Measurements from ENCODE around the gene TENT4A. TPM values are rescaled to one million over a fixed set of nuclear protein-coding genes. Genes with fewer than 3 reads are reported as not detected.

The TENT4A gene
- total RNA-seq, 1 experiment from 2014 or later: 25.6 TPM

GRCh38 chr5:6781716-6782115, 68.5 kb downstream of the TENT4A start:
- no peak overlapping the region for H2AK5ac ChIP-seq (ENCODE audit: insufficient read length, low read length)
- Mint-ChIP-seq H3K4me3 (no peak overlapping the region), H3K27ac (no peak overlapping the region), H3K4me1 (no peaks in the 10 kb centered on the region; a peak in 2 of 4 replicates), H3K9me3 (peaks cover 0 to 4% of the 10 kb centered on the region in 2 experiments; a peak in 3 of 5 replicates), H3K36me3 (ENCODE audit: insufficient read depth in 1 of 3, low read depth in 3 of 3) (no peaks in the 10 kb centered on the region), H3K27me3 (ENCODE audit: low read depth) (0 out of 2 replicates have a peak, but pooled peaks cover 2% of the 10 kb centered on the region)
- no peak overlapping the region for H2AFZ ChIP-seq (ENCODE audit: low read length)
- H3K56ac ChIP-seq (ENCODE audit: insufficient read length, low read depth, low read length): no peak overlapping the region
- no CpG with 5 or more reads among the region's 3 CpGs for WGBS (ENCODE audit: extremely low coverage, insufficient read length, low lambda C conversion rate)
- no peak overlapping the region for H2BK12ac ChIP-seq (ENCODE audit: insufficient read length, low read depth, low read length)
- H4K91ac ChIP-seq (ENCODE audit: insufficient read length, low read depth, low read length): no peak overlapping the region
- no peak for DNase-seq
- H4K8ac ChIP-seq (replicated peaks; ENCODE audit: insufficient read length, low read depth, low read length): no peak overlapping the region
- H3K79me2 ChIP-seq (ENCODE audit: insufficient read depth, low read length): no peaks in the 10 kb centered on the region
- no peak overlapping the region for H3K4me2 ChIP-seq (ENCODE audit: insufficient read depth, insufficient read length, low read length)
- no peaks in the 10 kb centered on the region for H4K20me1 ChIP-seq (ENCODE audit: control insufficient read depth, insufficient read depth, insufficient read length)
- H3K14ac ChIP-seq (ENCODE audit: insufficient read depth, low read length): no peak overlapping the region
- H3K18ac ChIP-seq (ENCODE audit: insufficient read length, low read depth, low read length): no peak overlapping the region
- no peak overlapping the region for H3K27ac ChIP-seq (ENCODE audit: insufficient read length, low read depth, low read length)
- no peak overlapping the region for H2BK15ac ChIP-seq (ENCODE audit: low read depth, low read length)
- no peak overlapping the region for H3K9ac ChIP-seq (ENCODE audit: extremely low read depth, insufficient read length, low read length)
- no peaks in the 10 kb centered on the region for H3K4me1 ChIP-seq (ENCODE audit: insufficient read depth, low read length)
- no peak for TF ChIP-seq CTCF (conservative IDR thresholded peaks at IDR 0.05)
- H3K79me1 ChIP-seq (ENCODE audit: insufficient read depth, low read depth, low read length, poor library complexity, severe bottlenecking): no peaks in the 10 kb centered on the region
- no peak overlapping the region for H3K23ac ChIP-seq (ENCODE audit: insufficient read length, low read depth, low read length)
- no peak overlapping the region for H2BK120ac ChIP-seq (ENCODE audit: low read depth, low read length, poor library complexity, severe bottlenecking)
- no peak overlapping the region for H3T11ph ChIP-seq (ENCODE audit: low read length)
- H4K5ac ChIP-seq (ENCODE audit: insufficient read length, low read depth, low read length): no peak overlapping the region
- no peaks in the 10 kb centered on the region for H3K9me3 ChIP-seq (ENCODE audit: control insufficient read depth, low read depth, low read length)
- H3K23me2 ChIP-seq (ENCODE audit: insufficient read length, low read depth, low read length, poor library complexity, severe bottlenecking): no peaks in the 10 kb centered on the region
- no peak overlapping the region for H3K4ac ChIP-seq (ENCODE audit: low read depth, low read length)
- H2BK5ac ChIP-seq (ENCODE audit: insufficient read length, low read length): no peak overlapping the region
- no peaks in the 10 kb centered on the region for H3K27me3 ChIP-seq (ENCODE audit: insufficient read depth, low read length)
- H2BK20ac ChIP-seq (ENCODE audit: low read depth, low read length, poor library complexity, severe bottlenecking): no peak overlapping the region
